Stimulated activated CD4-positive, alpha-beta T cell treated with anti-CD3 and anti-CD28 coated beads, Interleukin-15, amount 100 ng/mL, for 1 hour (primary cell): ENCODE data around the gene SRSF2.
A peak's percentile ranks its signal among the peaks of the same experiment; 100 is the strongest.
"Not testable (repeated sequence)": the region's sequence is repeated elsewhere in the genome, so short reads cannot be mapped to it uniquely, and the experiment has no call there.

Experiments
- DNase-seq, 2 donors: peaks; one replicate each; pipeline ENCODE4 v3.0.0-alpha.2; 2020; ENCODE audit warnings: low read depth in 1 of 2, low spot score in 1 of 2

Gene SRSF2, protein sequence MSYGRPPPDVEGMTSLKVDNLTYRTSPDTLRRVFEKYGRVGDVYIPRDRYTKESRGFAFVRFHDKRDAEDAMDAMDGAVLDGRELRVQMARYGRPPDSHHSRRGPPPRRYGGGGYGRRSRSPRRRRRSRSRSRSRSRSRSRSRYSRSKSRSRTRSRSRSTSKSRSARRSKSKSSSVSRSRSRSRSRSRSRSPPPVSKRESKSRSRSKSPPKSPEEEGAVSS

DNA sequence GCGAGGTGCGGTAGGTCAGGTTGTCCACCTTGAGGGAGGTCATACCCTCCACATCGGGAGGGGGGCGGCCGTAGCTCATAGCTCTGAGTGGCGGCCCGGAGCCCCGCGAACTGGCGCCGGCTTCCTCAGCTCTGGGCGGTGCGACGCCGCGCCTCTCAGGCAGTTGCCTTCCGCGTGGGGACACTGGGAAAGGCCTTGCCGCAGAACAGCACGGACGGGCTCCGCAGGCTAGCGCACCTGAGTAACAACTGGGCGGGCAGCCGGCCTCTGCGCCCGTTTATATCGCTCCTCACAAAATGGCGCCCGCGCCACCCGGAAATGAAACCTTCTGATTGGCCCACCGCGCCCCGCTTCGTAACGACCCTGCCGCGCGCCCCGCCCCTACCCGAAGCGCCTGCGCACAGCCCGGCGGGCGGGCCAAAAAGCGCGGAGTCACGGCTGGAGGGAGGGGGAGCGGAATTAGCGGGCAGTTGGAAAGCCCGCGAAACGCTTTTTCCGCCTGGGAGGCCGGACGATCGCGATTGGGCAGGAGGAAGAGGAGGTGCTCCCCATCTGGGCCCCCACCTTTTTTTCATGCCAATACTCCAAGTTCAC lies at the start of gene SRSF2:
Gene SRSF2 (minus strand): TSS at position 250 of the 594 bp plus-strand sequence. CDS start 171 bp downstream, at position 79.
- DNase-seq, result peak; percentile 98 to 99

DNA sequence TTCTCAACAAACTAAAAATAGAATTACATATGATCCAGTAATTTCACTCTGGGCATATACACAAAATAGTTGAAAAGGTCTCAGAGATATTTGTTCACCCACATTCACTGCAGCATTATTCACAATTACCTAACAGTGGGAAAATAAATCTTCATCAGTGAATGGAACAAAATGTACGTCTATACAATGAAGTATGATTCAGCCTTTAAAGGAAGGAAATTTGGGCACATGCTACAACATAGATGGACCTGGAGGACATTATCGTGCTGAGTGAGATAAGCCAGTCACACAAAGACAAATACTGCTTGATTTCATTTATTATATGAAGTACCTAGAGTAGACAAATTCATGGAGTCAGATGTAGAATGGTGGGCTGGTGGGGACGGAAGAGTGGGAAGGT lies 47.8 kb upstream of the SRSF2 start:
- no peak for DNase-seq

DNA sequence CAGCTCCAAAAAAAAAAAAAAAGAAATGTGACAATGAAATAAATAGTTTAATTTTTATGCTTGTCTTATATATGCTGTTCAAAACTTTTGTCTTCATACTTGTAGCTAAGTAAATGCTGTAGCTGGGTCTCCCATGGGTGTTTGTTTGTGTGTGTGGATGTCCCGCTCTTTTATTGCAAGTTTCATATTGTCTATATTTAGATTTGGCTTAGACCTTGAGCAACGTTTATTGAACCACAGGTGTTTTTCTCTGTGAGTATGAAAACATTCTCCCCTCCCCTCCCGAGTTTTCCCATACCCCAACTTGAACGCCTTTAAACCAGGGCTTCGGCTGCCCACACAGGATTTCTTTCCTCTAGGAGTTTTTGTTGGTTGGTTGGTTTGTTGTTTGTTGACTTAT lies 46.0 kb upstream of the SRSF2 start:
- no peak for DNase-seq

DNA sequence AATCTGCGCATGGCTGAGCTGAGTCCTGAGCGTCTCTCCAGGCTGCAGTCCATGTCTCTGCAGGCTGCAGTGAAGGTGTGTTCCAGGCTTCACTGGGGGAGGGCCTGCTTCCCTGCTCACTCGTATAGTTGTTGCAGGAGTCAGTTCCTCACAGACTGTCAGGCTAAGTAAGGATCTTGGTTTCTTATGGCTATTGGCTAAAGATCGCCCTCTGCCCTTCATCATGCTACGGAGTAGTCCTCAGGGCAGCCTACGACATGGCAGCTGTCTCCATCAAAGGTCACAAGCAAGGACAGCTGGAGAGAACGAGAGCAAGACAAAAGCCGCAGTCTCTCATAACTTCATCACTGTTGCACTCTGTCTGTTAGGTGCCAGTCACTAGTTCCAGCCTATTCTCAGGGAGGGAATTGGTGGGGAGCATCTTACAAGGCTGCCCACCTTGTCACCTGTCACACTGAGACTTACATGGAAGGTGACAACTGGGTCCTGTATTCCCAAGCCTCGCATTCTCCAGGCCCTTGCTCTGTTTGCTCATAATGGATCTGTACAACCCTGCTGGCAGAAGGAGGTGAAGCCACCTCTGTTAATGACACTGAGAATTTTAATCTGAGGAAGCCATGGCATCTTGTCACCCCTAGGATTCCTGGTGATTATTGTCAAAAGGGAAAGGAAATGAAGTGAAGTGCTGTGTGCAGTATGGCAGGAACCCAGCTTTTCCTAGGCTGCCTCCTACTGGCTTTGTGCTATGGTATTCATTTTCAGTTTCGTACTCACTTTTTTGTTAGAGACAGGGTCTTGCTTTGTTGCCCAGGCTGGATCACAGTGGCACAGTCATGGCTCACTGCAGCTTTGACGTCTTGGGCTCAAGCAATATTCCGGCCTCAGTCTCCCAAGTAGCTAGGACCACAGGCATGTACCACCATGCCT lies 44.2 kb upstream of the SRSF2 start:
- DNase-seq, result no peak

DNA sequence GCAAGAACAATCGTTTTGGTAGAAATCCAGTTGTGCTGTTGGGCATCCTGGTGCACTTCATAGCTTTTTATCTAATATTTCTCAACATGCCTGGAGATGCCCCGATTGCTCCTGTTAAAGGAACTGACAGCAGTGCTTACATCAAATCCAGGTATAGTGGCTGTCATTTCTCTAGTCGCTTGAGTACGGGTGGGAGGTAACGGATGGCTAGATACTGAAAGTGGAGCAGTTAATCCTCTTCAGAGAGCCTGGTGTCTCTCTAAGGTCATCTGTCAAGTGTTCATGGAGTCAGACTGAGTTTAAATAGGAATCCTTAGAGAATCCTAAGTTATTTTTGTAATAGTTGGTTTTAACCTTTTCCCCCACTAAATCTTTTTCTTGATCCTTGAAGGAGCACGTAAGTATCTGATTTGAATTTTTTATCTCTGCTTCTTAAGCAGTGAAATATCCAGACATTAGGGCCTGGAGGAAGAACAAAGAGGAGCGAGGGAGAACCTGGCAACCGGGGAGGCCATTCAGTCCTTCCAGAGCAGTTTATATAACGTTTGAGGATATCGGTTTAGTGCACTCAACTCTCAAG lies 38.0 kb upstream of the SRSF2 start:
- no peak for DNase-seq

DNA sequence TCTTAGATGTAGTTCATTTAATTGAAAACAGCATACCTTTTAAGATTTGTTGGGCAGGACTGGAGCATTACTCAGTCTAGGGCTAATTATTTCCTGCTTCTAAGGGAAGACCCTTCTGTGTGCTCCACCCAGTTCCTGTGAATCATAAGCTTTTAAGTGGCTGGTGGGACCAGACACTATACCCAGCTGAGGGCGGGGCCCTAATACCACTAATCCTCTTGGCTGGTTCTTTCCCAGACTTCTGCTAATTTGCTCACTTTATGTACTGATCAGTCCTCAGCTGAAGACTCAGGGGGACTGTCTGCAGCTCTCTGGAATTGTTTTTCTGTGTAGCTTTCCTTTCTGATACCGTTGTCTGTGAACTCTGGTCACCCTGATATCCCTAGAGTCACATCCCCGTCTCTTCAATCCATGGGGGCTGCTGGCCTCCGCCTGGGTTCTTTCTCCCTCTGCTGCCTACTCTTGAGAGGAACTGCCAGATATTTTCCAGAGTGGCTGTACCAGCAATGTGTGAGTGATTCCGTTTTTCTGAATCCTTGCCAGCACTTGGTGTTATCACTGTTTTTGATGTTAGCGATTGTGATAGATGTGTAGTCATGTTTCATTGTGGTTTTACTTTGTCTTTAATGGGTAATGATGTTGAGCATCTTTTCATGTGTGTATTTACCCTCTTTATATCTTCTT lies 35.9 kb upstream of the SRSF2 start:
- peak in 1 of 2 donors; percentile 31 for DNase-seq

DNA sequence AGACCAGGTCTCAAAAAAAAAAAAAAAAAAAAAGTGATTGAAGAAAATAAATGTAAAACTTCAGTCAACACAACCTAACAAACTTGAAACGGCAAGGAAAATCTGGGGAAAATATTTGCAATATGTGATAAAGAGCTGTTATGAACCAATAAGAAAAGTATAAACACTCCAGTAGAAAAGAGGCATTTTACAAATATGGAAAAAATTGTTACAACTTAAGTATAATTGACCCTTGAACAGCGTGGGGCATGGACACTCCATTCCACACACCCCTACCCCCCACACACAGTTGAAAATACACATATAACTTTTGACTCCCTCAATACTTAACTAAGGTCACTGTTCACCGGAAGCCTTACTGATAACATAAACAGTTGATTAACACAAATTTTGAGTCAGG lies 21.4 kb upstream of the SRSF2 start:
- DNase-seq, result no peak

DNA sequence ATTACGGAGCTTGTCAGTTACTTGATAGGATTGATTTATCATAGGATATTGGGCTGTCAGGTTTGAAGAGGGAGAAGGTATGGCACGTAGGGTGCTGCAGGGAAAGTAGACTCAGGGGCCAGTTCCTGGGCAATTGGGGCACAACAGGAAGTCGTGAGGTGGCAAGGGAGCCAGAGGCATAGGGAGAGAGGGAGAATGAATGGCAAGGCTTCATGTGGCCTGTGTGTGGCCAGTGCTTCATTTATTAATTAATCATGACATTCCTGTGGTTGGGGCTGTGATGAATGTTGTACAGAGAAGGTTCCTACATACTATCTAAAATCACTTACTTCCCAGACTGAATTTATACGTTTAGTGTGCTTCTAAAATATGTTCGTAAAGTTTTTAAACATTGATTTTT lies 20.1 kb upstream of the SRSF2 start:
- DNase-seq, result no peak

DNA sequence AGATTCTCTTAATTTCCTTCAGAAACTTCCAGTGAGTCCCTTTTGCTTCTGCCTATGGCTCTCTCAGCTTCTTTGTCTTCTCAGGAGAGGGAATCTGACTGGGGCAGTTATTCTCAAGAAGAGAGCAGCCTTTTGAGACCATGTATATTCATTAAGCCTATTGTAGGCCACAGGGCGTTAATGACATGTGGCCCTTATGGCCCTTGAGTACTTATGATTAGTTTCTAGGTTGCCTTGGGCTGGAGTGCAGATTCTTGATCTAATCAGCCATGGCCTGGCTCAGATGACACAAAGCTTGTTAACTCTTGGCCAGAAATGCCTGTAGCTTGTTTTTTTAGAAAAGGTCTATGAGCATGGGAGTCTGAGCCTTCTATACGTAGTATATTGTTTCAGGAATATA lies 18.2 kb upstream of the SRSF2 start:
- DNase-seq, result no peak

DNA sequence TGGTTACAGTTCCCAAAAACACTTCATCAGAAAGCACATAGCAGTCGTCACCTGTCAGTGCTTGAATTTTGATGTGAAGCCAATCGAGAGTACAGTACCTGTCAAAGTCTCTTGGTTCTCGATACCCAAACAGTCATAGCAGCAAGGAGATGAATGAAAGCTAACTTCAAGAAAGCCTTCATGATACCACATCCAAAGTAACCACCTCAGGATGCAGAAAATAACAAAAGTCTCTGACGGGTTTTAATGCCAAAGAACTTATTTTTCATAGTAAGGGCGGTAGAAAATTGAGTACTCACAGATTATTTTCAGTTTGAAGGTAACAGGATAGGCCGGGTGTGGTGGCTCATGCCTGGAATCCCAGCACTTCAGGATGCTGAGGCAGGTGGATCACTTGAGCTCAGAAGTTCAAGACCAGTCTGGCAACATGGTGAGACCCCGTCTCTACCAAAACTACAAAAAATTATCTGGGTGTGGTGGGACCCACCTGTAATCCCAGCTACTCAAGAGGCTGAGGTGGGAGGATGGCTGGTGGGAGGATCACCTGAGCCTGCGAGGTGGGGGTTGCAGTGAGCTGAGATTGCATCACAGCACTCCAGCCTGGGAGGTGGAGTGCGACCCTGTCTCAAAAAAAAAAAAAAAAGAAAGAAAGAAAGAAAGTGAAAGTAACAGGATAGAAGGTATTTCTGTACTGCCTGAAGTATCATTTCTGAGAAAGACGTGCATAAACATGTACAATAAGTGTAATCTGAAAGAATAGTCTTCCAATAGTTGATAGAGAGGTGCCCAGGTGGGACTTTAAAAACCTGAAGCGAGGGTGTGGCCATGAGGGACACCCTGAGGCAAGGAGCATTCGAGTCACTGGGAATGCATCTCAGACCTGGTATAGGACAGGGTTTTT lies 16.2 kb upstream of the SRSF2 start:
- DNase-seq, result no peak

DNA sequence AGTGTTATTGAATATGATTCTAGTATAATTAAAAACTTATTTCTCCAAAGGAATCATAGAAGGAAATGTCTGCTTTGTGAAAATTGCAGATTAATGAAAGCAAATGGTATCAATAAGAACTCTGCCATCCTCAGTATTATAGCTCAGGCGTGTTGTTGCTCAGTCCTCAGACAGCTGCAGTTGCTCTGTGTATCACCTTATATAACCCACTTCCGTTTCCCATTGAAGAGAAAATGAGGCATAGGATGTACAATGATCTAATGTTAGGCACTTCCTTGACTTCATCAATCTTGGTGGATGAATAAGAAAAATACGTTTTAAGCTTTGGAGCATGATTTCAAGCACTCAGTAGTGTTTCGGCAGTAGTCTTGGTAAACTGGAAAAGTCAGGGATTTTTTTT lies 14.9 kb upstream of the SRSF2 start:
- no peak for DNase-seq

DNA sequence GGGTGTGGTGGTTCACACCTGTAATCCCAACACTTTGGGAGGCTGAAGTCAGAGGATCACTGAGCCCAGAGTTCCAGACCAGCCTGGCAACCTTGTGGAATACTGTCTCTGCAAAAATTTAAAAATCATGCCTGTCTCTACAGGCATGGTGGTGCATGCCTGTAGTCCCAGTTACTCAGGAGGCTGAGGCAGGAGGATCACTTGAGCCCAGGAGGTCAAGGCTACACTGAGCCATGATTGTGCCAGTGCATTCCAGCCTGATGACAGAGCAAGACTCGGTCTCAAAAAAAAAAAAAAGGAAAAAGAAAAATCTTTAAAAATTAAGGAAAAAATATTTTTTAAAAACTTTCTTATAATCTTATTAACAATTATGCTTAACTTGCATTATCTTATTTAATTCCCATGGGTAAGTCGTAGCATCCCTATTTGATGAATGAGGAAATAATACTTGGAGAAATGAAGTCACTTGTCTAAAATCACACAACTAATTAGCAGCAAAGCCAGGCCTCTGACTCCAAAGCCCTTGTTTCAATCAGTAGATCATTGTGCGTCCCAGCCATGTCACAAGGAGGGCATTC lies 14.4 kb upstream of the SRSF2 start:
- DNase-seq, result no peak

DNA sequence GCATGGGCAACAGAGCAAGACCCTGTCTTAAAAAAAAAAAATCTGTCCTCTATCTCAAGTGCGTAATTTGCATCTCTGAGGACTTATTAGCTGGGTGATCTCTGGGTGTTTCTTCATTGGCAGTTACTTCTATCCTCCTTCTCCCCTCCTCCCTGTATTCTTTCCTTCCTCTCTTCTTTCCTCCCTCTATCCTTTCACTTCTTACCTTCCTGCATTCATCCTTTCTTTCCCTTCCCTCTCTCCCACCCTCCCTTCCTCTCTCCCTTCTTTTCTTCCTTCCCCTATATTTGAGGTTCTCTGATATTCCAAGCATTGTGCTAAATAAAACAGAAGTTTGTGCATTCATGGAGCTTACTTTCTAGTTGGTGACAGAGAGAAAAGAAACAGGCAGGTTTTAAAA lies 11.5 kb upstream of the SRSF2 start:
- no peak for DNase-seq

DNA sequence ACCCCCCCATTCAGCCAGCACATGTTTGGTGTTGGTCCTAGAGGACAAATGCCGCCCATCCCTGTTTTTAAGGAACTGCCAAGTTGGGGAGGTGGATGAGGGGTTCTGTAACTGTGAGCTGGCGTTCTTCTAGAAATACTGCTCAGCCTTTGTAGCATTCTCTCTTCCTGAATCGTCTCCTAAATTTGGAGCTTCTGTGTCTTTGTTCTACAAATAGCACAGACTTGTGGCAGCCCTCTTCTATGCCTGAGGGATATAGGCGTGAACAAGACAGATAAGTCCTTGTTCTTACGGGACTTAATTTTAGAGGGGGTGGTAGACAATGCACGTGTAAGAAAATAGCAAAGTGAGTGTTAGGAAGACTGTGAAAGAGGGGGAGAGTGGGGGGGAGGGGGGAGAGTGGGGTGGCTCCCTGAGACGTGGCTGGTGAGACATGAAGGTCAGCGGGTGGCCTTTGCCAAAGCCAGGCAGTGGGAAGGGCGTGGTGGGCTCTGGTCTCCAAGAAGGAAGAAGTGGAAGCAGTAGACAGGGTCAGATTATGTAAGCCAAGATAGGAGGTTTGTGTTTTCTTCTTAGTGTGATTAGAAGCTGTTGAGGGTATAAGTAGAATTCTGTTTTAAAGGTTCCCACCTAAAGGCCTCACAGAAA lies 10.7 kb upstream of the SRSF2 start:
- DNase-seq, result no peak

DNA sequence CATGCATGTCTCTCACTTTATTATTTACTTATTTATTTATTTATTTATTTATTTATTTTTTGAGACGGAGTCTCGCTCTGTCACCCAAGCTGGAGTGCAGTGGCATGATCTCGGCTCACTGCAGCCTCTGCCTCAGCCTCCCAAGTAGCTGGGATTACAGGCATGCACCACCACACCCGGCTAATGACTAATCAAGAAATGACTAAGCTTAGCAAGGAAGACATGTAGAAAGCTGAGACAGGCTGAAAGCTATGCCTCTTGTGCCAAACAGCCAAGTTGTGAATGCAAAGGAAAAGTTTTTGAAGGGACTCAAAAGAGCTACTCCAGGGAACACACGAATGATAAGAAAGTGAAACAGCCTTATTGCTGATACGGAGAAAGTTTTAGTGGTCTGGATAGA lies 8.7 kb upstream of the SRSF2 start:
- DNase-seq, result not testable (repeated sequence)

DNA sequence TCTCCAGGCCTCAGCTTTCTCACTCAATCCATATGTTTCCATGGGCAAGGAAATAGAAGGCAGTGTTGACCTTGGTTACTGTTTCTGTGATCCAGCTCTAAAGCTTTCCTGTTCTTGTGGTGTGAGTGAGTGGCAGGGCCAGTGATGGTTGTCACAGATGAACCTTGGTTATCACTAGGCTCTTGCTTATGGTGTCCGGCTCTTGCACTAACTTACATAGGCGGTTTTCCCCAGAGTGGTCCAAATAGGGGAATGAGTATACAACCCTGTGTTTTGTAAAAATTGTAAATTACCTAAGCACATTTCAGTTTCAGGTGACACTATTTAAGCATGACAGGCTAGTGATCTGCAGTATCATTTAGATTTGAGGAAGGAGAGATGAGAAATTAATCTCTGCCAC lies 7.6 kb upstream of the SRSF2 start:
- no peak for DNase-seq

DNA sequence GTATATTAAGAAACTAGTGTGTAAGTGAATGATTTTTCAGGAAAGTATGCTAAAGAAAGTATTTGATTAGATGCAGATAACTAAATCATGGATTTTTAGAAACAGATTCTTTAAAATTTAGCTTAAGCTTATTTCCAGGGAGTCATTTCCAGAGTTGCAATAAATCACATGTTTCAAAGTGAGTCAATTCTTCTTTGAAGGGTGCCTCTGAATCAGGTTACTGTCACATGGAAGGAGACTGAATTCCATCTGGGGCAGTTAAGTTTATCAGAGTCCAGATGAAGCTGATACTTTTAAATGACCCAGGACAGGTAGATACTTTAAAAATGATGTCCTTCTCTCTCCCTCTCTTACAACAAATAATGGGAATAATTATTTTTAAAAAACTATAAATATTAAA lies 5.8 kb upstream of the SRSF2 start:
- no peak for DNase-seq

DNA sequence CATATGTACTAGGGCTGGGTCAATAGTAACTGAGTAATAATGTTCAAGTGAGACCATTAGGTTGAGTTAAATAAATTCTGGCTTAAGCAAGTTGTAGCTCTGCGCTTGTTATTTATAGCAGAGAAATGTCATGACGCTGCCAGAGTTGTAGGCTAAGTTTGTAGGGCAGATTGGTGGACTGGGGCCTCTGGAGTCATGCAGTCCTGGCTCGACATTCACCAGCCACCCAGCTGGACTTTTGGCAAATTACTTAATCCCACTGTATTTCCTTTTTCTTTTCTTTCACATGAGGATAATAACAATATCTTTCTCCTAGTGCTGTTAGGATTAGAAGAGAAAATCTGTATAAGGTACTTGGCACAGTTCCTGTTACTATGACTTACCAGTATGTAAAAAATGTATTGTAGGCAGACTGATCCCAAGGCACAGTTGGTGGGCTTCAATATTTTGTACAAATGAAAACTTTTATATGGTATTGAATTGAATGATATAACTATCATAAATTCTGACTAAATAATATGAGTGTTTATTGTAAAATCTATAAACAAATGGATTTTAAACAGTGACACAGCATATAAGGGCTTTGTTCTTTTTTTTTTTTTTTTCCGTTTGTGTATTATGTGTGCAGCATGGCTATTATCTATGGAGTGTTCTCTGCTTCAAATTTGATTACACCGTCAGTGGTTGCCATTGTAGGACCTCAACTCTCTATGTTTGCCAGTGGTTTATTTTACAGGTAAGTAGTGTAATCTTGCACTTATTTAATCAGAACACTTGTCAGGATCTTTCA lies 3.4 kb upstream of the SRSF2 start:
- no peak for DNase-seq
